Caco-2 (cell line): Measurements from ENCODE around the gene SERINC5. TPM values are rescaled to one million over a fixed set of nuclear protein-coding genes. Genes with fewer than 3 reads are reported as not detected.

Experiments used
- BruUV-seq: library from RNA; stranded (reverse); fragments of 400-500 nt; replicated peaks from 2 replicates; lab custom pipeline; 2021; lab: Mats Ljungman, UMichigan
- CTCF ChIA-PET: fragments of 300-600 bp; sonication (Branson Sonifier 250); formaldehyde crosslinking; loops from one replicate; lab custom pipeline; 2022; ENCODE audit warnings: antibody characterized with exemption; lab: Charles Lee
- POLR2A ChIA-PET: fragments of 300-600 bp; sonication (Branson Sonifier 250); formaldehyde crosslinking; loops from one replicate; lab custom pipeline; 2022; ENCODE audit warnings: antibody characterized with exemption; lab: Charles Lee
- DNase-seq, 2 experiments: peaks; one replicate each; pipeline versions ENCODE4 v3.0.0 to v3.0.0-alpha.2; 2020 to 2022
- H3K27me3 ChIP-seq: replicated peaks from 2 replicates; pipeline ENCODE4 v1.6.0; 2011; ENCODE audit warnings: low read length; ENCODE audit not compliant: control insufficient read depth, insufficient read depth
- H3K36me3 ChIP-seq: 2 replicates; pipeline ENCODE4 v1.5.1; 2011; ENCODE audit warnings: low read length; ENCODE audit not compliant: control insufficient read depth, insufficient read depth
- H3K4me1 ChIP-seq: fragments of 250-450 bp; sonication (Bioruptor Pico); 2 replicates; pipeline ENCODE4 v1.5.1; 2020; ENCODE audit warnings: mild to moderate bottlenecking
- H3K4me3 ChIP-seq: 2 replicates; pipeline ENCODE4 v1.5.1; 2011; ENCODE audit warnings: low read depth, mild to moderate bottlenecking, control low read depth, low read length
- H3K9me3 ChIP-seq: fragments of 250-450 bp; sonication (Bioruptor Pico); 2 replicates; pipeline ENCODE4 v1.5.1; 2020; ENCODE audit warnings: mild to moderate bottlenecking, moderate library complexity
- H3K27ac Mint-ChIP-seq: one replicate; pipeline ENCODE4 v1.8.0; 2022; ENCODE audit warnings: mixed read lengths; ENCODE audit not compliant: unreplicated experiment
- H3K27me3 Mint-ChIP-seq: one replicate; pipeline ENCODE4 v1.8.0; 2022; ENCODE audit warnings: mixed read lengths; ENCODE audit not compliant: insufficient read depth, unreplicated experiment
- H3K36me3 Mint-ChIP-seq: one replicate; pipeline ENCODE4 v1.8.0; 2022; ENCODE audit warnings: mild to moderate bottlenecking, mixed read lengths; ENCODE audit not compliant: insufficient read depth, unreplicated experiment
- H3K4me1 Mint-ChIP-seq: one replicate; pipeline ENCODE4 v1.8.0; 2022; ENCODE audit warnings: low read depth, mixed read lengths; ENCODE audit not compliant: unreplicated experiment
- H3K4me3 Mint-ChIP-seq: one replicate; pipeline ENCODE4 v1.8.0; 2022; ENCODE audit warnings: mild to moderate bottlenecking, moderate library complexity, mixed read lengths; ENCODE audit not compliant: unreplicated experiment
- H3K9me3 Mint-ChIP-seq: one replicate; pipeline ENCODE4 v1.8.0; 2022; ENCODE audit warnings: mixed read lengths; ENCODE audit not compliant: unreplicated experiment
- intact Hi-C: fragments of 100-400 bp; cut with micrococcal nuclease; formaldehyde crosslinking; loops from one replicate; pipeline ENCODE4 v1.10.0; 2022; ENCODE audit not compliant: unreplicated experiment
- total RNA-seq: library from RNA; stranded (reverse); gene quantifications from 2 replicates; pipeline ENCODE4 v1.2.3, GENCODE V29; 2022
- TF ChIP-seq, protein P1 (sequence below), 2 experiments: fragments of 200-600 bp in 1 of 2; IDR thresholded peaks; 1 replicate in 1 of 2; 2 replicates in 1 of 2; pipeline versions ENCODE4 v1.5.1 to v1.8.0; 2011 to 2022; ENCODE audit warnings: antibody characterized with exemption in 1 of 2, control low read depth in 1 of 2, inconsistent platforms in 1 of 2, low read depth in 1 of 2, low read length in 1 of 2, mild to moderate bottlenecking in 1 of 2, moderate library complexity in 1 of 2; ENCODE audit not compliant: insufficient read depth in 1 of 2, severe bottlenecking in 1 of 2, unreplicated experiment in 1 of 2

The SERINC5 gene
- total RNA-seq, 1 experiment from 2014 or later, result 225 TPM

DNA sequence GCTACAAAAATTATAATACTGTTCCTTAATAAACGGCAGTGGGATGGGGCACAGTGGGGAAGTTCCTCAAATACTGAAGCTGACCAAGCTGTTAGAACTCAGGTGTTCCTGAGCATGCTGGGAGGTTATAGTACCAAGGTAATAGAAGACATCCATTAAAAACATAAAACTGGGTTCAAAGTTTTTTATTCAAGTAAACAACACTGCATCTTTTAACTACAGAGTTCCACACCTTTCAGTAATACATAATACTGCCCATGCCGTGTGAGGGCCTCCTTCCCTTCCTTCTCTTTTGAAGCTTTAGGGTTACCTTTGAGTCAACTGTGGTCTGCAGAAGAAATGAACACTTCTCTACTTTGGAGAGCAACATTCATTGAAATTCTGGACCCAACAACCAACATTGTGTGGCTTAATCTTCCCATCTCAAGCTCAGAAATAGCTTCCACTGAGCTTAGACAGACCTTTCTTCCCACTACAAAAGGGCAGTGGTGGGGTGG, 43.6 kb downstream of the SERINC5 start:
- POLR2A ChIA-PET, result no interaction called here
- Mint-ChIP-seq H3K9me3 (no peaks in the 10 kb centered on the region), H3K4me3 (no peak overlapping the region), H3K4me1 (peaks cover 27% of the 10 kb centered on the region), H3K27ac (no peak overlapping the region), H3K36me3 (peaks cover 77% of the 10 kb centered on the region), H3K27me3 (no peaks in the 10 kb centered on the region)
- DNase-seq, result no peak
- CTCF ChIA-PET, result interaction anchor here (0.5 to 1.0 kb wide), 3 partner anchors 16 to 65 kb away, joined by 3 read pairs; no protein-coding TSS in a partner anchor
- no TSS peak for BruUV-seq
- Histone ChIP-seq H3K4me3 (no peak overlapping the region), H3K36me3 (no peaks in the 10 kb centered on the region; the same call in 1 of the 2 replicates), H3K27me3 (no peaks in the 10 kb centered on the region), H3K4me1 (peaks cover 23% of the 10 kb centered on the region), H3K9me3 (no peaks in the 10 kb centered on the region)
- intact Hi-C loops, result no loop called here
- TF ChIP-seq, protein P1, sequence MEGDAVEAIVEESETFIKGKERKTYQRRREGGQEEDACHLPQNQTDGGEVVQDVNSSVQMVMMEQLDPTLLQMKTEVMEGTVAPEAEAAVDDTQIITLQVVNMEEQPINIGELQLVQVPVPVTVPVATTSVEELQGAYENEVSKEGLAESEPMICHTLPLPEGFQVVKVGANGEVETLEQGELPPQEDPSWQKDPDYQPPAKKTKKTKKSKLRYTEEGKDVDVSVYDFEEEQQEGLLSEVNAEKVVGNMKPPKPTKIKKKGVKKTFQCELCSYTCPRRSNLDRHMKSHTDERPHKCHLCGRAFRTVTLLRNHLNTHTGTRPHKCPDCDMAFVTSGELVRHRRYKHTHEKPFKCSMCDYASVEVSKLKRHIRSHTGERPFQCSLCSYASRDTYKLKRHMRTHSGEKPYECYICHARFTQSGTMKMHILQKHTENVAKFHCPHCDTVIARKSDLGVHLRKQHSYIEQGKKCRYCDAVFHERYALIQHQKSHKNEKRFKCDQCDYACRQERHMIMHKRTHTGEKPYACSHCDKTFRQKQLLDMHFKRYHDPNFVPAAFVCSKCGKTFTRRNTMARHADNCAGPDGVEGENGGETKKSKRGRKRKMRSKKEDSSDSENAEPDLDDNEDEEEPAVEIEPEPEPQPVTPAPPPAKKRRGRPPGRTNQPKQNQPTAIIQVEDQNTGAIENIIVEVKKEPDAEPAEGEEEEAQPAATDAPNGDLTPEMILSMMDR (IDR thresholded peaks at IDR 0.05; ENCODE audit: insufficient read depth in 1 of 2, low read depth in 1 of 2, low read length in 1 of 2, severe bottlenecking in 1 of 2, unreplicated experiment in 1 of 2), result no peak

DNA sequence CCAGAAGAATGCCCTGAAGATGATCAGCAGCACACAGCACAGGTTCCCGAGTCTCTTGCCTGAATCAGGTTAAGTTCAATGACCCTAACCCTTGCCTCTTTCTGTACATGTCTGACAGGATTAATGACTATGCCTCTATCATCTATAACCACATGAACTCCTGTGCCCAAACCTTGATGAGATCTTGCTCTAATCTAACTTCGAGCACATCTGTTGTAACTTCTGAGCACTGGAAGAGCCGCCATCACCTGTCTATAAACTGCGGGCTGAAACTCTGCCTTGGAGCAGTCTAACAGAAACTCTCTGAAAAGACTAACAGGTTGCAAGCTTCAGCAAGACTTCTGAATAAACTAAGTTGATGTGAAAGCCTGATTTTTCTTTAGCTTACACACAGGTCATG, 44.5 kb downstream of the SERINC5 start:
- Mint-ChIP-seq H3K36me3 (peaks cover 79% of the 10 kb centered on the region), H3K27ac (peak overlapping the region; percentile 48), H3K4me1 (peaks cover 28% of the 10 kb centered on the region), H3K27me3 (no peaks in the 10 kb centered on the region), H3K9me3 (no peaks in the 10 kb centered on the region), H3K4me3 (no peak overlapping the region)
- Histone ChIP-seq H3K36me3 (no peaks in the 10 kb centered on the region; the same call in 1 of the 2 replicates), H3K27me3 (no peaks in the 10 kb centered on the region), H3K4me1 (peaks cover 26% of the 10 kb centered on the region), H3K4me3 (no peak overlapping the region), H3K9me3 (no peaks in the 10 kb centered on the region)
- no TSS peak for BruUV-seq
- POLR2A ChIA-PET, result no interaction called here
- DNase-seq, result no peak
- TF ChIP-seq, protein P1 (IDR thresholded peaks at IDR 0.05; ENCODE audit: insufficient read depth in 1 of 2, low read depth in 1 of 2, low read length in 1 of 2, severe bottlenecking in 1 of 2, unreplicated experiment in 1 of 2), result no peak
- intact Hi-C loops, result no loop called here
- CTCF ChIA-PET, result no interaction called here

DNA sequence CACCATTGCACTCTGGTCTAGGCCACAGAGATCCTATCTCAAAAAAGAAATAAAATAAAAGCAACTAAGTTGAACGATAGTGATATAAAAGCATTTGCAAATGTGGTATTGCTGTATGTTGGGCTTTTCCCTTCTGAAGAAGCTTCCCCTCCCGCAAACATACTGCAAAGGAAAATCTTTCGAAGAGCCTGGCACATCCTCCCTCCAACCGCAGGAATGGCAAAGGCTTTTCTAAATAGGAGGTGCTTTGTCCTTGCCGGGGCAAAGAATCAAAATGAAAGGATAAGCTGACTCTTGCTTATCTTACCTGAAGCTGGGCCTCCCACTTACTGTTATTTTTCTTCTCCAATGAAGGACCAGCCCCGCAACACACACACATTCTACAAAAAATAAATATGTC, 45.8 kb downstream of the SERINC5 start:
- Histone ChIP-seq H3K27me3 (no peaks in the 10 kb centered on the region), H3K9me3 (no peaks in the 10 kb centered on the region), H3K4me3 (no peak overlapping the region), H3K4me1 (peaks cover 37% of the 10 kb centered on the region), H3K36me3 (no peaks in the 10 kb centered on the region; the same call in 1 of the 2 replicates)
- peaks cover 38% of the 10 kb centered on the region for H3K4me1 Mint-ChIP-seq
- DNase-seq, result no peak
- H3K9me3 Mint-ChIP-seq, result no peaks in the 10 kb centered on the region
- H3K4me3 Mint-ChIP-seq, result no peak overlapping the region
- TF ChIP-seq, protein P1 (IDR thresholded peaks at IDR 0.05; ENCODE audit: insufficient read depth in 1 of 2, low read depth in 1 of 2, low read length in 1 of 2, severe bottlenecking in 1 of 2, unreplicated experiment in 1 of 2), result no peak
- peaks cover 79% of the 10 kb centered on the region for H3K36me3 Mint-ChIP-seq
- ChIA-PET POLR2A (no interaction called here), CTCF (no interaction called here)
- intact Hi-C loops, result no loop called here
- BruUV-seq, result no TSS peak
- H3K27ac Mint-ChIP-seq, result peak overlapping the region; percentile 48
- no peaks in the 10 kb centered on the region for H3K27me3 Mint-ChIP-seq
